NCI-H2081 treated with DMSO at 0.1 percent for 48 hours (cell line): ENCODE data around the gene MKRN3.
"Not testable (repeated sequence)": the region's sequence is repeated elsewhere in the genome, so short reads cannot be mapped to it uniquely, and the experiment has no call there.

Source experiments
- DNase-seq: peaks from one replicate; lab custom pipeline; 2025; lab: John Stamatoyannopoulos, UW

The MKRN3 gene

DNA sequence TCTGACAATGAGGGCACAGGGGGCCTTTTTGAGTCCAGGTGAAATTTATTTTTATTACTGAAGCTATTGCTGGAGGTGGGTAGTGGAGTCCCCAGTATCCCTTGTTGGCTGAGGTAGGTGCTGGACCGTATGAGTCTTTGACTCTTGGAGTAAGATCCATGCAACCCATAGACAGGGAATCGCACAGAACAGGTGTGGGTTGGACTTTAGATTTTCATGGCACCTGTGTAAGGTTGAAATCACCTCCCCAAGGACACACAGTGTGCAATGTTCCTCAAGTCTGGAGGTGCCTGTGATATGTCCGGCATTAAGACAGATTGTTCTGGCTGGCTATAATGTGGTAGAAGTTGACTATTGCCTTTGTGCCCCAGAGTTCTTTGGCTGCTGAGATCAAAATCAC is 23.5 kb downstream of the MKRN3 start:
- DNase-seq, result no peak

- DNase-seq, result no peak
These were observed 28.8 kb downstream of the MKRN3 start for GRCh38 chr15:23594252-23594770.

DNA sequence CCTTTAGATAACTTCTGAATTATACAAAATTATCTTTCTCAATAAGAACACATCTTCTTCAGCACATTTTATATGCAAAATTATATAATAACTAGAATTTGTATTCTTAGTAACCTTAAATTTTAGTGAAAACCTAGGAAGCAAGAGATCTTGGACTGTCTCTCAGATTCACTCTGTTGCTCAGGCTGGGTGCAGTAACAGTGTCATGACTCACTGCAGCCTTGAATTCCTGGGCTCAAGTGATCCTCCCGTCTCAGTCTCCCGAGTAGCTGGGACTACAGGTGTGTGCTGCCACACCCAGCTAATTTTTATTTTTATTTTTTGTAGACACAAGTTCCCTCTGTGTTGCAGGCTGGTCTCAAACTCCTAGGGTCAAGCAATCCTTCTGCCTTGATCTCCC is 29.9 kb downstream of the MKRN3 start:
- no peak for DNase-seq

GRCh38 chr15:23596736-23597135 is 31.3 kb downstream of the MKRN3 start:
- no peak for DNase-seq

- not testable (repeated sequence) for DNase-seq
These were observed 31.8 kb downstream of the MKRN3 start for GRCh38 chr15:23597278-23597677.

GRCh38 chr15:23599053-23599452 is 33.6 kb downstream of the MKRN3 start:
- DNase-seq, result no peak

GRCh38 chr15:23602124-23602523 is 36.6 kb downstream of the MKRN3 start:
- no peak for DNase-seq

- no peak for DNase-seq
These were observed 40.8 kb downstream of the MKRN3 start for GRCh38 chr15:23606226-23606625.

DNA sequence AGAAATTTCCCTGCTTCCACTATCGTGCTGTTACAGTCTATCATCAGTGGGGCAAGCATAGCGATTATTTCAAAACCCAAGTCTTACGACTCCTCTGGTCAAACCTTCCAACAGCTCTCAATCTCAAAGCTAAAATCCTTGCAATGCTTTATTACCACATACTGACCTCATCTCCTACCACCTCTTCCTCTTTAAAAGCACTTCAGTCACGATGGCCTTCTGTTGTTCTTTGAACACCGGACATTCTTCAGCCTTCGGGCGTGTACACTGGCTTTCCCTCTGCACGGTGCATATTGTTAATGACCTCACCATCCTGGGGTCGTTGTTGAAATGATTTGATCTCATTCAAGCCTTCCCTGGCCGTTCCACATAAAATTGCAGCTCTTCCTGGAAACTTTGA is 51.1 kb downstream of the MKRN3 start:
- no peak for DNase-seq
